K562 (cell line): ENCODE data around the gene TEX30. TPM values are rescaled to one million over a fixed set of nuclear protein-coding genes. Genes with fewer than 3 reads are reported as not detected.

ENCODE experiments used
- CHD2 ChIP-seq: IDR thresholded peaks from 2 replicates; pipeline ENCODE4 v1.6.1; 2011; ENCODE audit warnings: low read depth, low read length
- GATAD2A ChIP-seq: fragments of 450-650 bp; IDR thresholded peaks from 2 replicates; pipeline ENCODE4 v1.6.1; 2017
- HLTF ChIP-seq: fragments of 450-650 bp; IDR thresholded peaks from 2 replicates; pipeline ENCODE4 v1.6.1; 2016
- HSF4 ChIP-seq: fragments of 250-450 bp; sonication (Bioruptor Pico); IDR thresholded peaks from 2 replicates; pipeline ENCODE4 v2.1.2; 2022; ENCODE audit warnings: mild to moderate bottlenecking, moderate library complexity, borderline replicate concordance
- KDM1A ChIP-seq, 2 experiments: fragments of 450-650 bp; IDR thresholded peaks; 2 replicates each; pipeline ENCODE4 v1.6.1; 2016; ENCODE audit warnings: mild to moderate bottlenecking in 2 of 2
- MYC ChIP-seq, 2 experiments: fragments of 250-450 bp in 1 of 2; sonication (Bioruptor Pico) in 1 of 2; IDR thresholded peaks; 2 replicates each; pipeline versions ENCODE4 v1.5.1 to v1.6.1; 2012 to 2021; ENCODE audit warnings: low read depth in 2 of 2, borderline replicate concordance in 1 of 2, improper control_type of control experiment in 1 of 2, low read length in 1 of 2, mild to moderate bottlenecking in 1 of 2, moderate library complexity in 1 of 2
- POLR2A ChIP-seq: fragments of 450-650 bp; conservative IDR thresholded peaks from 2 replicates; pipeline ENCODE4 v1.6.1; 2016
- RCOR1 ChIP-seq, 2 experiments: IDR thresholded peaks; 2 replicates each; pipeline ENCODE4 v1.6.1; 2012; ENCODE audit warnings: low read depth in 2 of 2, low read length in 2 of 2, borderline replicate concordance in 1 of 2, improper control_type of control experiment in 1 of 2
- XRCC5 ChIP-seq: fragments of 200-400 bp; formaldehyde crosslinking; IDR thresholded peaks from 2 replicates; pipeline ENCODE4 v1.6.1; 2017; ENCODE audit warnings: low read depth, mild to moderate bottlenecking, low read length
- ZBTB49 ChIP-seq: sonication (generic); formaldehyde crosslinking; IDR thresholded peaks from 2 replicates; pipeline ENCODE4 v1.8.0; 2022; ENCODE audit warnings: missing genetic modification reagents, mild to moderate bottlenecking, borderline replicate concordance
- ZNF143 ChIP-seq: sonication (generic); formaldehyde crosslinking; IDR thresholded peaks from 2 replicates; pipeline ENCODE4 v1.9.0; 2022; ENCODE audit warnings: mild to moderate bottlenecking, missing genetic modification reagents
- ZSCAN32 ChIP-seq: fragments of 450-650 bp; formaldehyde crosslinking; IDR thresholded peaks from 2 replicates; pipeline ENCODE4 v1.4.0; 2020; ENCODE audit warnings: mild to moderate bottlenecking, moderate library complexity
- polyA plus RNA-seq, 8 experiments: library from polyadenylated mRNA; depleted of rRNA in 4 of 8; stranded (reverse) in 5 of 8; unstranded in 3 of 8; fragments of >200 nt; fragmentation: Nextera tagmentation in 2 of 8; fragmentation: Illumina TruSeq in 1 of 8; extraction: Ambion mirVana in 2 of 8; extraction: Trizol in 1 of 8; gene quantifications; 2 replicates each; pipeline versions ENCODE4 v1.2.1 to v1.2.3, GENCODE V29; 2011 to 2014; ENCODE audit warnings: inconsistent platforms in 1 of 8, missing spikeins in 1 of 8
- total RNA-seq, 7 experiments: library from RNA; depleted of rRNA in 6 of 7; stranded (reverse); fragments of >200 nt in 6 of 7; fragmentation: Illumina TruSeq in 2 of 7; extraction: Trizol in 2 of 7; gene quantifications; 2 replicates each; pipeline versions ENCODE4 v1.2.1 to v1.2.3, GENCODE V29; 2011 to 2021; ENCODE audit warnings: low replicate concordance in 1 of 7
- TF ChIP-seq, protein P1 (sequence below), 2 experiments: IDR thresholded peaks; 2 replicates each; pipeline ENCODE4 v1.6.1; 2011; ENCODE audit warnings: borderline replicate concordance in 1 of 2, control low read depth in 1 of 2, low read depth in 1 of 2, low read length in 1 of 2, mild to moderate bottlenecking in 1 of 2, mixed read lengths in 1 of 2, moderate library complexity in 1 of 2; ENCODE audit not compliant: insufficient read depth in 1 of 2, insufficient read length in 1 of 2, poor library complexity in 1 of 2, severe bottlenecking in 1 of 2; ENCODE audit errors: extremely low read depth in 1 of 2

The TEX30 gene
- total and polyA plus RNA-seq, 9 of the 15 experiments (the other 6 are each of a cell fraction or from before 2014, with no cell fraction given), result 24.1 to 143 (median 37.3) TPM

DNA sequence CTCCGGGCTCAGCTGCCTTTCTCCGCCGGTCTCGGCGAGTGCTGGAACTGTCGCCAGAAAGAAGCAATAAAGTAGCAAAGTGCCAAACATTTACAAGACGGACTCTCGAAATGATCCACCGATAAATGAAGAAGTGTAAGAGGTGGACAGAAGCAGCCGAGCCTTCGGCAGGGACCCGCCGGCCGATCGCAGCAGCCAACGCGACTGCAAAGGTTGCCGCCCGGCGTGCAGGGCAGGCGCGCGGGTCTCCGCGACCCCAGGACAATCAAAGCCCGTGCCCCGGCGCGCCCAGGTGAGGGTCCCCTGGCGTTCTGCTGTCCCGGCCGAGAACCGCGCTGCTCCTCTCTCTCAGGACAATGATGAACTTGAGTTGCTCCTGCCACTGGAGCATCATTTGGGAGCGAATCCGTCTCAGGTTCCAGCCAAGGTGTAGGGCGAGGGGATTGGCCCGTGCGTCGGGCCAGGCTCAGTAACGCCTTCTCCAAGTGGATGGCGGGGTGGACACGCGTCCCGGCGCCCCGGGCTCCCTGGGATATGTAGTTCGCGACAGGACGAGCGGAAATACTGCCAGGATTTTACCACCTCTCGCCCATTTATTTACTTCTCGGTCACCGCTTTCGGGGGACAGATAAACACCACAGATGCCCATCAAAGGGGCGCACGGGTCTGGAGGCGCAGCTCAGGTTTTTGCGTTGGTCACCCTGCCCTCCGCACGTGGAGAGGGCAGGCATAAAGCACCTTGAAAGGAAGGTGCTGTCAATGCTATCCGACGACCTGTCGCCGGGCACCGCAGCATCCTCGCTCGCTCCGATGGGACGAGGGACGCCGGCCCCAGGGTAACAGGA, 25.2 kb upstream of the TEX30 start, which contains the start of the genes BIVM and POGLUT2 (continued):
- TF ChIP-seq RCOR1 (IDR thresholded peaks at IDR 0.05; ENCODE audit: borderline replicate concordance in 1 of 2, low read depth in 2 of 2, low read length in 2 of 2), result peak in 1 of 2 experiments; percentile 67; a peak in 1 of 4 replicates
- peak in 1 of 2 experiments; percentile 29; a peak in 1 of 4 replicates for TF ChIP-seq KDM1A (IDR thresholded peaks at IDR 0.05)
- TF ChIP-seq POLR2A, result peak; percentile 55; the same call in 1 of the 2 replicates
- peak; percentile 59 for TF ChIP-seq MYC (IDR thresholded peaks at IDR 0.05; ENCODE audit: low read depth, low read length)
- TF ChIP-seq MYC (CRISPR knock-in tag; IDR thresholded peaks at IDR 0.05; ENCODE audit: borderline replicate concordance, low read depth), result no peak
- no peak for TF ChIP-seq ZBTB49 (CRISPR knock-in tag)
- peak; percentile 69; the same call in 1 of the 2 replicates for TF ChIP-seq CHD2
- TF ChIP-seq XRCC5, result no peak
- TF ChIP-seq ZSCAN32 (CRISPR knock-in tag), result no peak
- TF ChIP-seq HLTF, result no peak
- peak; percentile 92 for TF ChIP-seq ZNF143 (CRISPR knock-in tag)
- TF ChIP-seq GATAD2A, result no peak
- no peak for TF ChIP-seq HSF4
- TF ChIP-seq, protein P1, sequence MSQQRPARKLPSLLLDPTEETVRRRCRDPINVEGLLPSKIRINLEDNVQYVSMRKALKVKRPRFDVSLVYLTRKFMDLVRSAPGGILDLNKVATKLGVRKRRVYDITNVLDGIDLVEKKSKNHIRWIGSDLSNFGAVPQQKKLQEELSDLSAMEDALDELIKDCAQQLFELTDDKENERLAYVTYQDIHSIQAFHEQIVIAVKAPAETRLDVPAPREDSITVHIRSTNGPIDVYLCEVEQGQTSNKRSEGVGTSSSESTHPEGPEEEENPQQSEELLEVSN (IDR thresholded peaks at IDR 0.05; ENCODE audit: borderline replicate concordance in 1 of 2, extremely low read depth in 1 of 2, insufficient read depth in 1 of 2, insufficient read length in 1 of 2, low read depth in 1 of 2, low read length in 1 of 2, poor library complexity in 1 of 2, severe bottlenecking in 1 of 2), result peak in 1 of 2 experiments; percentile 9
